Lower leg skin (tissue), 3 donors: ENCODE results near the gene LTB.

Experiments
- POLR2A ChIP-seq, 2 donors: fragments of 450-650 bp; IDR thresholded peaks; one replicate each; pipeline ENCODE4 v1.6.1; 2016 to 2017; ENCODE audit warnings: antibody characterized with exemption in 2 of 2, mild to moderate bottlenecking in 1 of 2, moderate library complexity in 1 of 2
- TF ChIP-seq, protein P1 (sequence below), 3 donors: fragments of 450-650 bp; IDR thresholded peaks; one replicate each; pipeline ENCODE4 v1.5.1; 2016; ENCODE audit warnings: antibody characterized with exemption in 3 of 3, mild to moderate bottlenecking in 3 of 3, moderate library complexity in 2 of 3

DNA sequence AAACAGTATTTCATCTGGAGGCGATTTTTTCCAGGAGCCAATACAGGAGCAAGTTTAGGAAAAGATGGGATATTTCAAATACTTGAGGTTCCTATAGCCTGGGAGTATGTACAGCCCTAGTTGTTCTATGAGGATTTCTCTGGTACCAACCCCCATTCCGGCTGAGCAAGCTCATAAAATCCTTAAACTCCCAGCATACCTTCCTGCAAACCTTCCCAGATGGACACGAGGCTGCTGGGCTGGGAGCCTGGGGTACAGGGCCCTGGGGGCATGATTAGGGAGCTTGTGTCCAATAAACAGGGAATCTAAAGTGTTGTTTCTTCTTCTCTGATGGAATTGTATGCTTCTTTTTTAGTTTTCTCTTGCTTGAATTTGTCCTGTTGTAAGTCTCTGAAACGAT is 39.8 kb upstream of the LTB start:
- no peak for TF ChIP-seq POLR2A (IDR thresholded peaks at IDR 0.05)
- TF ChIP-seq, protein P1, sequence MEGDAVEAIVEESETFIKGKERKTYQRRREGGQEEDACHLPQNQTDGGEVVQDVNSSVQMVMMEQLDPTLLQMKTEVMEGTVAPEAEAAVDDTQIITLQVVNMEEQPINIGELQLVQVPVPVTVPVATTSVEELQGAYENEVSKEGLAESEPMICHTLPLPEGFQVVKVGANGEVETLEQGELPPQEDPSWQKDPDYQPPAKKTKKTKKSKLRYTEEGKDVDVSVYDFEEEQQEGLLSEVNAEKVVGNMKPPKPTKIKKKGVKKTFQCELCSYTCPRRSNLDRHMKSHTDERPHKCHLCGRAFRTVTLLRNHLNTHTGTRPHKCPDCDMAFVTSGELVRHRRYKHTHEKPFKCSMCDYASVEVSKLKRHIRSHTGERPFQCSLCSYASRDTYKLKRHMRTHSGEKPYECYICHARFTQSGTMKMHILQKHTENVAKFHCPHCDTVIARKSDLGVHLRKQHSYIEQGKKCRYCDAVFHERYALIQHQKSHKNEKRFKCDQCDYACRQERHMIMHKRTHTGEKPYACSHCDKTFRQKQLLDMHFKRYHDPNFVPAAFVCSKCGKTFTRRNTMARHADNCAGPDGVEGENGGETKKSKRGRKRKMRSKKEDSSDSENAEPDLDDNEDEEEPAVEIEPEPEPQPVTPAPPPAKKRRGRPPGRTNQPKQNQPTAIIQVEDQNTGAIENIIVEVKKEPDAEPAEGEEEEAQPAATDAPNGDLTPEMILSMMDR (IDR thresholded peaks at IDR 0.05), result no peak
